Fibroblast of peridontal ligament (primary cell): Measurements from ENCODE around the gene OR4C12.
"Not testable (repeated sequence)": the region's sequence is repeated elsewhere in the genome, so short reads cannot be mapped to it uniquely, and the experiment has no call there.

ENCODE experiments used
- DNase-seq: peaks from one replicate; pipeline ENCODE4 v3.0.0-alpha.2; 2010; ENCODE audit errors: extremely low read depth

Gene OR4C12

DNA sequence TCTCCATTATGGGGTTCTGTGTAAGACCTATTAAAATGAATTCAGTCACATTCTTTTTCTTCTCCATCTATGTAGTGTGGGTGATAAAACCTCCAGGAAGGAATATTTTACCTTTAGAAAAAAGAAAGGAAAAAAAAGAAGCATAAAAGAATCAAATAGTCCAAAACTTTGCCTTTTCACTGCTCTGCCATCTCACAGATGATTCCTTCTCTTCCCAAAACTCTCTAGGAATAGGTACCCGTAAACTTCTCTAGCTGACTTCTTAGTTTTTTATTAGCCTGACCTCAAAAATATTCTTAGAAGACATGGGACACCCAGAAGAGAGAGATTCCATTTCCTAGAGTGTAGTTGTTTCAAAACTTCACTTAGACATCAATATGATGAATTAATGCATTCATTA, at the start of gene OR4C12:
Gene OR4C12 (minus strand): TSS at position 101 of the 400 bp plus-strand sequence. CDS start 34 bp downstream, at position 67.
- DNase-seq: not testable (repeated sequence)

DNA sequence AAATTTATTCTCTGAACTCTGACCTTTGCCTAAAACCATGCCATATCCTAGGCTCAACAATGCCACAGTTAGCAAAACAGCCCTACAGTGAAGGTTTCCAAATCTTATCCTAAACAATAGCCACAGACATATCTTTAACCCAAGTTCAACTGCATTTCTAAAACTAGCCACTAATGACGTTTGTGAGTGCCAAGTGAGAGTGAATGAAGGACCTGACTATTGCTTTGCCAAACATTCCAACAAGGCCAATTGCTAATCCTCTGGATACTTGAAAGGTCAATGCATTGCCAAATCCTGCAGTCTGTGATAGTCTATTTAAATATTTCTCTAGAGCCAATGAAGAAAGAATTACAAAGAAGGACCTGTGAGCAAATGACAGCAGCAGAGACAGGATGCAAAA, 47.9 kb upstream of the OR4C12 start:
- no peak for DNase-seq

DNA sequence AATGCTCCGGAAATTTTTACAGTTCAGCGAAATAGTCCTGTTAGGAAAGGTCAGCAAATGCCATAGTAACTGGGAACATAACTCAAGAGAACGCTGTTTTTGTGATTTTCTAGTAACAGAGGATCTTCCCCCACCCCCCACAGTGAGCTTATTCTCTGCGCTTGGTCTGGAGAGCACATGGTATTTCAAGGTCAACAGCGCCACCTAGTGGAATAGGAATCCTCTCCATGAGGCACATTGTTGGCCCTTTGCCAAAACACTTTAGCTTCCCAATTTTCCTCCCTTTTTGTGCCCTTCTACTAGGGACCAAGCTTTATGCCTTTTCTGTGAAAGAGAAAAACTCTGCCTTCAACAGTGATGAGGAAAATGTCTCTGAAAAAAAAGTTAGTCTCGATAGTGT, 13.2 kb upstream of the OR4C12 start:
- DNase-seq: peak; percentile 33

DNA sequence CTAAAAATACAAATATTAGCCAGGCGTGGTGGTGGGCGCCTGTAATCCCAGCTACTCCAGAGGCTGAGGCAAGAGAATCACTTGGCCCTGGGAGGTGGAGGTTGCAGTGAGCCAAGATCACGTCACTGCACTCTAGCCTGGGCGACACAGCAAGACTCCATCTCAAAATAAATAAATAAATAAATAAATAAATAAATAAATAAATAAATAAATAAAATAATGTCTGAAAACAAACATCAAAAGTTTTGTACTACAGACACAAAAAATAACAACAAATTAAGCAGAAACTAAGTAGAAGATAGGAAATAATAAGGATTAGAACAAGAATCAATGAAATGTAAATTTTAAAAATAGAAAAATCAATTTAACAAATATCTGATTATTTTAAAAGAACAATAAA, 8.9 kb downstream of the OR4C12 start:
- DNase-seq: not testable (repeated sequence)

DNA sequence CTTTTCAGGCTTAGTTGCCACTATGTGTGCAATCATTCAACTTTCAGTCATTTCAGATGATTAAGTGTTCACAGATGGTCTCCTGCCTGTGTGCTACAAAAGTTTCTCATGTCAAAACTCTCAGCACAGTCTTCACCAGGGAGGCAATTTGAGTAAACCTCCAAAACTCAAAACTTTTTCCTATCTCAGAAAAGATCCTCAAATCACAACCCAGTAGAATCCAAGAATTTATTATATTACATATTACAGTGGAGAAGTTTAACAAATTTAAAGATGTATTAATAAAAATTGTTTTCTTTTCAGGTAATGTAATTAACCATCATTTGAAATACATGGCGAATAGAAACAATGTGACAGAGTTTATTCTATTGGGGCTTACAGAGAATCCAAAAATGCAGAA, 30.2 kb downstream of the OR4C12 start, which contains the start of gene OR4C13:
Gene OR4C13 (plus strand): TSS at position 301 of the 400 bp plus-strand sequence. CDS start 32 bp downstream, at position 333.
- no peak for DNase-seq

DNA sequence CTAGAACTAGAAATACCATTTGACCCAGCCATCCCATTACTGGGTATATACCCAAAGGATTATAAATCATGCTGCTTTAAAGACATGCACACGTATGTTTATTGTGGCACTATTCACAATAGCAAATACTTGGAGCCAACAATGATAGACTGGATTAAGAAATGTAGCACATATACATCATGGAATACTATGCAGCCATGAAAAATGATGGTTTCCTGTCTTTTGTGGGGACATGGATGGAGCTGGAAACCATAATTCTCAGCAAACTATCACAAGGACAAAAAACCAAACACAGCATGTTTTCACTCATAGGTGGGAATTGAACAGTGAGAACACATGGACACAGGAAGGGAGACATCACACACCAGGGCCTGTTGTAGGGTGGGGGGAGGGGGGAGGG, 33.6 kb downstream of the OR4C12 start:
- DNase-seq: not testable (repeated sequence)
